GM18507 (cell line): ENCODE measurements around the gene HAND2.

Experiments
- DNase-seq: peaks from one replicate; pipeline ENCODE4 v3.0.0; 2011; ENCODE audit warnings: low read depth; ENCODE audit not compliant: insufficient read length; ENCODE audit errors: extremely low spot score
- FAIRE-seq: peaks from 2 replicates; lab custom pipeline; 2011; peaks lifted over from hg19 to GRCh38; lab: Jason Lieb, UNC

Gene HAND2

DNA sequence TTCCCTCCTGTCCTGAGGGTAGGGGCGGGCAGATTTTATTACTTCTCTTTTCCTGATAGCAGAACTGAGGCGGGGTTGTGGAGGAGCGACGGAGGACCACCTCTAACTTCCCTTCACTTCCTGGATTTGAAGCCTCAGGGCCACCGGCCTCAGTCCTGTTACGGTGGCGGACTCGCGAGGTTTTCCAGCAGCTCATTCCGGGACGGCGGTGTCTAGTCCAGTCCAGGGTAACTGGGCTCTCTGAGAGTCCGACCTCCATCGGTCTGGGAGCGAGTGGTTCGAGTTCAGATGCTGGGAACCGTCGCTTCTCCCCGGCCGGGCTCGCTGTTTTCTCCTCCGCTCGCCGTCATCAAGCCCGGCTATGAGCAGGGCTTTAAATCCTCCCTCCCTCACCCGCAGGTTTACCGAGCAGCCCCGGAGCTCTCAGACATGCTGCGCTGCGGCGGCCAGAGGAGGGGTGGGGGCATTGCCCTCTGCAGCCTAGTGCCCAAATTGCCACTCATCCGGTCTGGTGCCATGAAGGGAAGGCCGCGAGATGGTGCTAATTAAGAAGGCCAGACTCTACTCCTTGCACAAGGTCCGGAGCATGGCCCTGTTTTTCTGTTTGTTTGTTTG lies 23.3 kb downstream of the HAND2 start:
- FAIRE-seq (peak; percentile 29), DNase-seq (no peak)

DNA sequence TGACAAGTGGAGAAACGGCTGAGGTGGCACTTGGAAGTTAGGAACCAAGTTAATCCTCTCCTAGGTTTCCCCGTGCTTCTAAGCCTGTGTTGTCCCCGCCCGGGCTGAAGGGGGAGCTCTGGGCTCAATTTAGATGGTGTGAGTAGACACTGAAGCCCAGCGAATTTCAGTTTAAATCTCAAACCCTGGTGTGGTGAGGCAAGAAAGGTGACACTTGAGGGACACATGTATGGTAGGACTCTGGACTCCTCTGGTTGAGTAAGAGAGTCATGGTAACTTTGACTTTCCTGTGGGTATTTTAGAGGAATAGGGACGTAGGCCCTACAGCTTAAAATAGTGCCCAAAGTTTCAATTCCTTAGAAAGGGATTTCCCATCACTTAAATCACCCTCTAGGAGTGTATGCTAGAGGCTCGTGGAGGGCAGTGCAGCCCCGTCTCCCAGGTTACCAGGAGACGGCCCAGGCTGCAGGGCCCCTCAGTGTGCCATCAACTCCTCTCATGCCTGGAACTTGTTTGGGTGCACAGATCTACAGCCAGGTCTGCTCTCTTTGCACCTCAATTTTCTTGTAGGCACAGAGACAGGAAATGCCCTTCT lies 24.0 kb downstream of the HAND2 start:
- peak; percentile 79 for FAIRE-seq

DNA sequence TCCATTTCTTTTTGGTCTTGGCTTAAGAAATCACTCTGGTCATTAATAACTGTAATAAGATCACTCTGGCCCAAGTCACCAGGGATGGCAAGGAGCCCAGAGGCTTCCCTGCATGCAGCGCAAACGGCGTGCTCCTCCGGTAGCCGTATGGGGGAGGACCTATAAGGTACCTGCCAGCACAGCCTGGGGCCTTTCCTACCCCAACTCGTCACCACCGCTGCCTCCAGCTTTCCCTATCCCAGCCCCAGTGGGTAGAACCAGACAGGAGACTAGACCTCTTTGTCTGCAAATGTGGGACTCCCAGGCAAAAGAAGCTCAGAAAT lies 25.9 kb downstream of the HAND2 start:
- FAIRE-seq: no peak
- DNase-seq: no peak

More for the DNA sequence above, 24.0 kb downstream of the HAND2 start:
- DNase-seq: peak; percentile 36

GRCh38 chr4:173503330-173504180 lies 26.5 kb downstream of the HAND2 start:
- no peak for FAIRE-seq
- DNase-seq: no peak

DNA sequence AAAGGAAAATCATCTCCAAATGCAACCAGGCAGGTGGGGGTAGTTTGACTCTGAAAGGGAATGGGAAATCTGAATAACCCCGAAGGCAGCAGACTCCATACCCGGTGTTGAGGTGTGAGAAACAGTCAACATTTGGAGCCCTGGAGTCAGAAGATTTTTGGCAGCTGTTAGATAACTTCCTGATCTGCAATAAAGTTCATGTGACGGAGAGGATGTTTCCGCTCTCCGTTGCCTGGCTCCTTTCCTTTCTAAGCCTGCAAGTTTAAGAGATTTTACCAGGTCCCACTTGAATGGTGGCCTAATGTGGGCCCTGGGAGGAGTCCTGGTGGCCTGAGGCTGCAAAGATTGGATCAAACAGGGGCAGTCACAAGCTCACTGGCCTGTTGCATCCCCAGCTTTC lies 27.7 kb downstream of the HAND2 start:
- no peak for DNase-seq
- no peak for FAIRE-seq

- no peak for FAIRE-seq
- DNase-seq: no peak
Measured at GRCh38 chr4:173501592-173502150, 28.4 kb downstream of the HAND2 start.

DNA sequence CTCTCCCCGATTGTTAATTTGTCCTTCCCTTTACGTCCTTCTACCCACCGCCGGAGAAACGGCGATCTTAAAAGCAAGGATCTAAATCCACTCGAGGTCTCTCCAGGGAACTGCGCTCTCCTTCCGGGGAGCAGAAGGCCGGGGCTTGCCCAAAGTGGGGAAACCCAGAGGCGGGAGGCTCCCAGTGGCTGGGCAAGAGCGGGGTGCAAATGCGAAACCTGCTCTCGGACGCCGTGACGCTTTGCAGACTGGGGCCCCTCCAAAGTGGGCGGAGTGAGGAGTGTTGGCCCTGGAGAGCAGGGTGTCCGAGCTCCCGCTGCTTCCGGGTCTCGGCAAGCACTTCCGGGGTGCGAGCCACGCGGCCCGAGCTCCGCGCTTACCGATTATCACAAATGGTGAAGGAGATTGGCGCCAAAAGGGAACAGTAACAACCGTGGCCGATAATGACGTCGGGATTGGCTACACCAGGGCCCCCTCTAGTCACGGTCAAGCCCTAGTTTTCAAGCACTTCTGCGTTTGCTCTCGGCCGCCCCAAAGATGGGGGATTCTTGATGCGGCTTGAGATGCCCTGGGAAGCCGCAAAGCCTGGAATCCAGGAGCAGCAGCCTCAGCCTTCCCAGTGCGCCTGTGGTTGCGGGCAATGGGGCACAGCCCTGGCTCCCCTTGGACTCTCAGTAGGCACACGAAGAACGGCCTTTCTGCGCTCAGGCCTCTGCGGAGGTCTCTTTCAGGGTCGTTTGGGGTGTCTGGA lies 29.0 kb downstream of the HAND2 start:
- FAIRE-seq: no peak

GRCh38 chr4:173499658-173500535 lies 30.1 kb downstream of the HAND2 start:
- FAIRE-seq: no peak
- DNase-seq: no peak

More for the DNA sequence above, 29.0 kb downstream of the HAND2 start:
- no peak for DNase-seq

DNA sequence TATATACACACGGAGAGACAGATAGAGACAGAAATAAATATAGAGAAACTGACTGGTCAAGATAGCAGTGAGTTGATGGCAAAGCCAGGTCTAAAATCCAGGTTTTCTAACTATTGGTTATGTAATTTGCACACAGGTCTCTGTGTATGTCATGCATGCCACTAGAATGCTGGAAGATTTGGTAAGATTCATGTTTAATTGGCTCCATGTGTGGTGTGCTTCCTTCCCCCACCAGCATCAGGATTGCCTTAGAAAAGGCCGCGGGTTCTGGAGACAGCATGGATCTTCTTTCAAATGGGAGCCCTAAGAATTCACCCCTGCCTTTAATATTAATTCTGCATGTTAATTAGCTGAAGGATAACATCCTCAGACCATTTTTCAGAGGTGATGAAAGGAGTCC lies 31.3 kb downstream of the HAND2 start:
- no peak for DNase-seq
- no peak for FAIRE-seq

DNA sequence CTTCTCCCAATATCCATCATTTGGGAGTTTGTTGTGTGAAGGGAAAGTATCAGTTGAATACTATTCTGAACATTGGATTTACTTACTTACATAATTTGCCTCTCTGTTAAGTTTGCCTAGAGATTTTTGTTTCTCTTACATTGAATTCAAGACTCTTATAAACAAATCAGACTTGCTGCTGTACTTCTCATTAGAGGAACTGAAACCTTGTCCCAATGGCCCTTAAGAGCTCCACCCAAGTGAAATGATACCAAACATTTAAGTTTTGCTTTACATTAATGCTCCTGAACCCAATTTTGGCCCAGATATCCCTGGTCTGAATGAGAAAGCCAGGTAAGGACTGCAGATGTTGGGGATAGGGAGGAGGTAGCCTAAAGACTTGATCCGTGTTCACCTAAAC lies 32.0 kb downstream of the HAND2 start:
- FAIRE-seq: peak; percentile 61
- DNase-seq: no peak

DNA sequence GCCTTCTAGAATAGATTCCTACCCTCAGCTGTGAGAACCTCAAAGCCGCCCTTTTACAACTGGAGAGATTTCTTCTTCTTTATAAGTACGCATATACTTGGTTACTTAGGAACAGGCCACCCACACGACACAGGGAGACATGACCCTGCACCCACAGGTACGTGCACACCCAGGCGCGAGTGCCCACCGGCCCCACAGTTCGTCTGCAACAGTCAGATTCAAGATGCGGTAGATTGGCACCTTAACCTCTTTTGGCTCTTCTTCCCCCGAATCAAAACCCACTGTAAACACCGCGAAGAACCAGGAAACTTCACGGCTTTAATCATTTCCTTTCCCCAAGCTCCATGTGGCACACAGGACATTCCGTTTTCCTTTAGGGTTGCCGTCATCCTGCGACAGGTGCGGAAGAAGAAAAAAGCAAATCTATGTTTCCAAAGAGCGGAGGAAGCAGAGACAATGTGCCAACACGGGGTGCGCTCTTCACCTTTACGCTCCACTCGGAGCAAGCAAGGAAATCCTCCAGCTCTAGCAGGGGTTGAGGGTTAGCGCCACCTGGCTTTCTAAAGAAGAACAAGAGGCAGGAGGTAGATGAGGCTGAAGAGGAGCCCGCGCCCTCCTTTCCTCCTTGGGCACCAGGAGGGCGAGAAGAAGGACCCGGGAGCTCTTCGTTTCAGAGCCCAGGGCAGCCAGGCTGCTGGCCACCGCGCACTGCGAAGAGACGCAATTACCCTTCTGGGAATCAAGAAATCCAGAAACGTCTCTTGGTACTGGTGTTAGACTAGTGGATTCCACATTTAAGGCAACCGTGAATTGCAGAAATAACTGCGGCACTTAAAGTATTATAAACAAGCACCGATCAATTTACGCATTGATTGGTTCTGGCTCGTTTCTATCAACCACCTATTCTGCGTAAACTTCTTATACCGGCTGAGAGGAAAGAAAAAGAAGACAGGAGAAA lies 35.7 kb downstream of the HAND2 start:
- DNase-seq (peak; percentile 42), FAIRE-seq (peak; percentile 96)

- no peak for DNase-seq
- no peak for FAIRE-seq
Measured at GRCh38 chr4:173493041-173493440, 37.0 kb downstream of the HAND2 start.

DNA sequence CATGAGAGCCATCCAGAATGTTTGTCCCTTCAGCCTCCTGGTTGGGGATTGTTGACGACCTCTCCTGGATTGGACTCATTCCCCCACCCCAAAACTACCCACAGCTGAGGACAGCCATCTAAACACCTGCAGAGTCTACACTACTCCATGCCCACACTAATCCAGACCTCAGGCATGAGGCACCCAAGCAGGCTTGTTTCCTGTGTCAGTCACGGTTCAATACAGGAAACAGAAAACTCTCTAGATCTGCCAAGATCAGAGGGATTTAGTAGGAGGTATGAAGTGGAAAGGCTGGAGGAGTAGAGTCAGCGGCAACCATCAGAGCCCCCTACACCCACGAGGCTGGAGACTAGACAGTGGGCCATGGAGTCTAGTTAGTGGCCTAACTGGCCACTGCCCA lies 37.7 kb downstream of the HAND2 start:
- FAIRE-seq (no peak), DNase-seq (no peak)

DNA sequence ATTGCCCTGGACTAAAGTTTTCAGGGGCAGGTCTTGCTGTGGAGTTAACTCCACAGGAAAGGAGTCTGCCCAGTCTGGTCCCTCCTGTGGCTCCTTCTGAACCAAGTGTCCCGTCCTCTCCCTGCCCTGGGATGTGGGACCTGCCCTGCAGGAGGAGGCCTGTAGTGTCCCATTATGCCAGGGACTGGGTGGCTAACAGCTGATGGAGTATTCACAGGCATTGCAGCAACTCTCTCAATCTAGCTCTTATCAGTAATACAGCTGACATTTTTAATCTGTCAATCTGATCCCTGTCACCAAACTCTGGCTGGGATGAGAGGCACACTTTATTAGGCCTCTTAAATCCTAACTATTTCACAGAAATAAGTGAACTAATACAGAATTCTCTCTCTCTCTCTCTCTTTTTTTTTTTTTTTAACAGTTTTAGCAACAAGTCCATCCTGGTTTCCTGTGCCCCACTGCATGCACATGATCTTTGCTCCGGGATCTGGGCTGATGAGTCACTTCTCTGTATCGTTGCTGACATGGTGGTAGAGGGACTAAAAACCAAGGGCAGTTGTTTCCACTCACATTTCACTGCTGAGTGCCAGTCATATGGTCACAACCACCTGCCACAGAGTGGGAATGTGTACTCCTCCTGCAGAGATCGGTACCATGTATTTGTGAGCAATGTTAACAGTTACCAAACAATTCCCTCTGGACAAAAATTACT lies 39.1 kb downstream of the HAND2 start:
- DNase-seq (no peak), FAIRE-seq (no peak)

- FAIRE-seq (no peak), DNase-seq (no peak)
Measured at GRCh38 chr4:173490256-173490655, 39.8 kb downstream of the HAND2 start.

DNA sequence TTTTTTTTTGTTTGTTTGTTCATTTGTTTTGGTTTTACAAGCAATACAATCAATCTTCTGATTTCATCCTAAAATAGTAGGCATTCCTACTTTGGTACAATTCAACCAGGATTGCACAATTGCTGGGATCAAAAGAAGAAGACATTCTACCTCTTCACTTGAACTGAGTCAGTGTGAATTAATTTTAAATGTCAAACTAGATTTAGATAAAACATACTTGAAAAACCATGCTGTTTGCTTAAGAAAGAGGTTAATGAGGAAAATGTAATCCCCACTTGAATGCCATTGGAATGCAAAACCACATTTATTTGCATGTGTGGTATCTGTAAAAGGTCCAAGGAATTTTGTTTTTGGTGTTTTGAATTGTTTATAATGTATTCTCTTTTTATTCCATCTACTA lies 40.5 kb downstream of the HAND2 start:
- DNase-seq: no peak
- no peak for FAIRE-seq

DNA sequence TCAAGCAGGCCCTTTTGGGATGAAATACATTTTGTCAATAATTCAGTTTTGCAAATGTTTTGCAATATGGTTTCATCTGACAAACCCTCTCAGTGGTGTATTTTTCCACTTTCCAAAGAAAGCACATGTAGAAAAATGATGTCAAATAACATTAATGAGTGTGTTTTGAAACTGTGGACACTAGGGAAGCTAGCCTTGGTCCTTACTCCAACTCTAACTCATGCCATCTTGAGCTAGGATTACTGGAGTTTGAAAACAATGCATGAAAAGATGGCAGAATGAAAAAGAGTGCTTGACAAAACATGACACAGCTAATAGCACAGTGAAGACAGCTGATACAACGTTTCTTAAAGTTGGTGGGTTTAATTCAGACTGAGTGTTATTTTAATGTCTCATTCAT lies 41.4 kb downstream of the HAND2 start:
- no peak for FAIRE-seq
- no peak for DNase-seq
